ENCODE results near the gene PLCB3. TPM values are rescaled to one million over a fixed set of nuclear protein-coding genes. Genes with fewer than 3 reads are reported as not detected.

The PLCB3 gene
- total and polyA plus RNA-seq, 2 of the 13 experiments (the other 11 are each of a cell fraction or from before 2014, with no cell fraction given): 7.5 to 13.8 TPM

DNA sequence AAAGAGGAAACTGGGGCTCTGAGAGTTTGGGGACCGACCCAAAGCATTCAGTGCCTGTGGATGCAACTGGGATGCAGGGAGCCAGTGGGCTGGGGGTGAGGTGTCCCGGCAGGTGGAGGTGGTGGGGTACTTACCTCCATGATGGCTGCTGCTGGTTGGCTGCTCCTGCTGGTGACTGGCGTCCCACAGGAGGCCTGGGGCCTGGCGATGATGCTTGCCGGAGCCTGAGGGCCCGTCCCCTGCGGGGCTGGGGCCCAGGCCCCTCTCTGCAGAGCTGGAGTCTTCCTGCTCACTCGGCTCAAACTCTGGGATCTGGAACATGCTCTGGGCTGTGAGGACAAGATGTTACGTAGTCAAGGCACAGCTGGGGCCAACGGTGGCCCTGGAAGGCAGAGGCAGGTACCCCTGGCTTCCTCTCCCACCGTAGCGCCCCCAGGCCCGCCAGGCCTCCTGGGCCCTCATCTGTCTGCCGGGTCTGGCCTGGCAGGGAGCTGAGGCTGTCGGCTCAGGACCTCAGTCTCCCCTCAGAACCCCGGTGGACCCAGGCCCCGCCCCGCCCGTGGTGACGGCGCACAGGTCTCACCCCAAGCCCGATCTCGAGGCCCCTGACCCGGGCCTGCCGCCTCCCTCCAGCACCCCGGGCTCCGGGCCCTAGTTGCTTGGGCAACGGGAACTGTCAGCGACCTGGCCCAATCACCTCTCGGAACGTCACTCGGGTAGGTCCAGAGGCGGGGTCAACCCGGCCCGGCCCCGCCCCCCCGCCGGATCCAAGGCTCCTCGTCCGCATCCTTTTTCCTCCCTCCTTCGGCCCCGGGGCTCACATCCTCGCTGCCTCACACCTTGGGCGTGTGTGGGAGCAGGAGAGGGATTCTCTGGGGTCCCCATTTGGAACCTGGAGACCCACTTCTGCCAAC lies 33.0 kb downstream of the PLCB3 start, which contains the start of gene BAD (continued):
- TF ChIP-seq ETV5 (CRISPR knock-in tag; IDR thresholded peaks at IDR 0.05; ENCODE audit: borderline replicate concordance): peak; percentile 31; the same call in 1 of the 2 replicates
- no peak for TF ChIP-seq KAT7 (CRISPR knock-in tag; IDR thresholded peaks at IDR 0.05; ENCODE audit: borderline replicate concordance)
- TF ChIP-seq U2AF1 (optimal IDR thresholded peaks at IDR 0.05; ENCODE audit: low read depth, low read length): peak; percentile 56
- TF ChIP-seq, protein P1, sequence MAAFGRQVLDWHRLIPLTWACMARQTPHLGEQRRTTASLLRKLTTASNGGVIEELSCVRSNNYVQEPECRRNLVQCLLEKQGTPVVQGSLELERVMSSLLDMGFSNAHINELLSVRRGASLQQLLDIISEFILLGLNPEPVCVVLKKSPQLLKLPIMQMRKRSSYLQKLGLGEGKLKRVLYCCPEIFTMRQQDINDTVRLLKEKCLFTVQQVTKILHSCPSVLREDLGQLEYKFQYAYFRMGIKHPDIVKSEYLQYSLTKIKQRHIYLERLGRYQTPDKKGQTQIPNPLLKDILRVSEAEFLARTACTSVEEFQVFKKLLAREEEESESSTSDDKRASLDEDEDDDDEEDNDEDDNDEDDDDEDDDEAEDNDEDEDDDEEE (CRISPR knock-in tag; IDR thresholded peaks at IDR 0.05): no peak
- TF ChIP-seq ZNF121 (CRISPR knock-in tag; IDR thresholded peaks at IDR 0.05): no peak
- TF ChIP-seq ZSCAN29 (CRISPR knock-in tag; conservative IDR thresholded peaks at IDR 0.05): peak; percentile 44; the same call in 1 of the 2 replicates
- peak; percentile 85 for TF ChIP-seq NFYB (CRISPR knock-in tag; IDR thresholded peaks at IDR 0.05)
- TF ChIP-seq, protein P2, sequence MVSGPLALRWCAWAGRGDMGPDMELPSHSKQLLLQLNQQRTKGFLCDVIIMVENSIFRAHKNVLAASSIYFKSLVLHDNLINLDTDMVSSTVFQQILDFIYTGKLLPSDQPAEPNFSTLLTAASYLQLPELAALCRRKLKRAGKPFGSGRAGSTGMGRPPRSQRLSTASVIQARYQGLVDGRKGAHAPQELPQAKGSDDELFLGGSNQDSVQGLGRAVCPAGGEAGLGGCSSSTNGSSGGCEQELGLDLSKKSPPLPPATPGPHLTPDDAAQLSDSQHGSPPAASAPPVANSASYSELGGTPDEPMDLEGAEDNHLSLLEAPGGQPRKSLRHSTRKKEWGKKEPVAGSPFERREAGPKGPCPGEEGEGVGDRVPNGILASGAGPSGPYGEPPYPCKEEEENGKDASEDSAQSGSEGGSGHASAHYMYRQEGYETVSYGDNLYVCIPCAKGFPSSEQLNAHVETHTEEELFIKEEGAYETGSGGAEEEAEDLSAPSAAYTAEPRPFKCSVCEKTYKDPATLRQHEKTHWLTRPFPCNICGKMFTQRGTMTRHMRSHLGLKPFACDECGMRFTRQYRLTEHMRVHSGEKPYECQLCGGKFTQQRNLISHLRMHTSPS (CRISPR knock-in tag; IDR thresholded peaks at IDR 0.05; ENCODE audit: low read depth): 0 out of 2 replicates have a peak, but pooled peaks have one; percentile 17
- TF ChIP-seq, protein P3, sequence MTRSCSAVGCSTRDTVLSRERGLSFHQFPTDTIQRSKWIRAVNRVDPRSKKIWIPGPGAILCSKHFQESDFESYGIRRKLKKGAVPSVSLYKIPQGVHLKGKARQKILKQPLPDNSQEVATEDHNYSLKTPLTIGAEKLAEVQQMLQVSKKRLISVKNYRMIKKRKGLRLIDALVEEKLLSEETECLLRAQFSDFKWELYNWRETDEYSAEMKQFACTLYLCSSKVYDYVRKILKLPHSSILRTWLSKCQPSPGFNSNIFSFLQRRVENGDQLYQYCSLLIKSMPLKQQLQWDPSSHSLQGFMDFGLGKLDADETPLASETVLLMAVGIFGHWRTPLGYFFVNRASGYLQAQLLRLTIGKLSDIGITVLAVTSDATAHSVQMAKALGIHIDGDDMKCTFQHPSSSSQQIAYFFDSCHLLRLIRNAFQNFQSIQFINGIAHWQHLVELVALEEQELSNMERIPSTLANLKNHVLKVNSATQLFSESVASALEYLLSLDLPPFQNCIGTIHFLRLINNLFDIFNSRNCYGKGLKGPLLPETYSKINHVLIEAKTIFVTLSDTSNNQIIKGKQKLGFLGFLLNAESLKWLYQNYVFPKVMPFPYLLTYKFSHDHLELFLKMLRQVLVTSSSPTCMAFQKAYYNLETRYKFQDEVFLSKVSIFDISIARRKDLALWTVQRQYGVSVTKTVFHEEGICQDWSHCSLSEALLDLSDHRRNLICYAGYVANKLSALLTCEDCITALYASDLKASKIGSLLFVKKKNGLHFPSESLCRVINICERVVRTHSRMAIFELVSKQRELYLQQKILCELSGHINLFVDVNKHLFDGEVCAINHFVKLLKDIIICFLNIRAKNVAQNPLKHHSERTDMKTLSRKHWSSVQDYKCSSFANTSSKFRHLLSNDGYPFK (CRISPR knock-in tag; IDR thresholded peaks at IDR 0.05; ENCODE audit: borderline replicate concordance): peak; percentile 46; the same call in 1 of the 2 replicates
- peak; percentile 37; the same call in 1 of the 2 replicates for TF ChIP-seq ELF1 (CRISPR knock-in tag; IDR thresholded peaks at IDR 0.05)
- no peak for TF ChIP-seq SETDB1 (CRISPR knock-in tag; IDR thresholded peaks at IDR 0.05; ENCODE audit: borderline replicate concordance)
- 0 out of 2 replicates have a peak, but pooled peaks have one; percentile 10 for TF ChIP-seq ESRRA (CRISPR knock-in tag; IDR thresholded peaks at IDR 0.05; ENCODE audit: low read depth)
- TF ChIP-seq ZNF674 (CRISPR knock-in tag; IDR thresholded peaks at IDR 0.05; ENCODE audit: low read depth): no peak
- 0 out of 2 replicates have a peak, but pooled peaks have one; percentile 16 for TF ChIP-seq ZNF460 (CRISPR knock-in tag; IDR thresholded peaks at IDR 0.05; ENCODE audit: borderline replicate concordance)
- TF ChIP-seq HNF4A (CRISPR knock-in tag; IDR thresholded peaks at IDR 0.05): no peak
- peak; percentile 86 for TF ChIP-seq CREM (IDR thresholded peaks at IDR 0.05)
- TF ChIP-seq CREM (CRISPR knock-in tag; IDR thresholded peaks at IDR 0.05): peak; percentile 28; the same call in 1 of the 2 replicates
- no peak for TF ChIP-seq KLF11 (CRISPR knock-in tag; IDR thresholded peaks at IDR 0.05)
- TF ChIP-seq ZNF850 (CRISPR knock-in tag; conservative IDR thresholded peaks at IDR 0.05): peak; percentile 65; the same call in 1 of the 2 replicates
- TF ChIP-seq SP140L (CRISPR knock-in tag; IDR thresholded peaks at IDR 0.05; ENCODE audit: borderline replicate concordance): no peak
- no peak; the same call in 1 of the 2 replicates for TF ChIP-seq GABPA (IDR thresholded peaks at IDR 0.05; ENCODE audit: low read depth, low read length)
- TF ChIP-seq GABPA (CRISPR knock-in tag; IDR thresholded peaks at IDR 0.05; ENCODE audit: low read depth): peak; percentile 56; the same call in 1 of the 2 replicates
- TF ChIP-seq, protein P4, sequence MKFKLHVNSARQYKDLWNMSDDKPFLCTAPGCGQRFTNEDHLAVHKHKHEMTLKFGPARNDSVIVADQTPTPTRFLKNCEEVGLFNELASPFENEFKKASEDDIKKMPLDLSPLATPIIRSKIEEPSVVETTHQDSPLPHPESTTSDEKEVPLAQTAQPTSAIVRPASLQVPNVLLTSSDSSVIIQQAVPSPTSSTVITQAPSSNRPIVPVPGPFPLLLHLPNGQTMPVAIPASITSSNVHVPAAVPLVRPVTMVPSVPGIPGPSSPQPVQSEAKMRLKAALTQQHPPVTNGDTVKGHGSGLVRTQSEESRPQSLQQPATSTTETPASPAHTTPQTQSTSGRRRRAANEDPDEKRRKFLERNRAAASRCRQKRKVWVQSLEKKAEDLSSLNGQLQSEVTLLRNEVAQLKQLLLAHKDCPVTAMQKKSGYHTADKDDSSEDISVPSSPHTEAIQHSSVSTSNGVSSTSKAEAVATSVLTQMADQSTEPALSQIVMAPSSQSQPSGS (CRISPR knock-in tag; IDR thresholded peaks at IDR 0.05): no peak
